GM12872 (cell line): ENCODE measurements around the gene OOSP4B.

Source experiments
- TF ChIP-seq, protein P1 (sequence below): IDR thresholded peaks from 3 replicates; pipeline ENCODE4 v1.5.1; 2011; ENCODE audit warnings: low read depth, mild to moderate bottlenecking, low read length, moderate library complexity; ENCODE audit not compliant: insufficient read depth

The OOSP4B gene

DNA sequence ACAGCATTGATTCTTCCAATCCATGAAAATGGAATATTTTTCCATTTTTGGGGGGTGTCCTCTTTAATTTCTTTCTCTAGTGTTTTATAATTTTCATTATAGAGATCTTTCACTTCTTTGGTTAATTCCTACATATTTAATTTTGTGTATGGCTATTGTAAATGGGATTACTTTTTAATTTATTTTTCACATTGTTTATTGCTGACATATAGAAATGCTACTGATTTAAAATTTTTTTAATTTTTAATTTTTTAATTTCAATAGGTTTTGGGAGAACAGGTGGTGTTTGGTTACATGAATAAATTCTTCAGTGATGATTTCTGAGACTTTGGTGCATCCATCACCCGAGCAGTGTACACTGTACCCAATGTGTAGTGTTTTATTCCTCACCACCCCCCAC lies 26.6 kb upstream of the OOSP4B start:
- TF ChIP-seq, protein P1, sequence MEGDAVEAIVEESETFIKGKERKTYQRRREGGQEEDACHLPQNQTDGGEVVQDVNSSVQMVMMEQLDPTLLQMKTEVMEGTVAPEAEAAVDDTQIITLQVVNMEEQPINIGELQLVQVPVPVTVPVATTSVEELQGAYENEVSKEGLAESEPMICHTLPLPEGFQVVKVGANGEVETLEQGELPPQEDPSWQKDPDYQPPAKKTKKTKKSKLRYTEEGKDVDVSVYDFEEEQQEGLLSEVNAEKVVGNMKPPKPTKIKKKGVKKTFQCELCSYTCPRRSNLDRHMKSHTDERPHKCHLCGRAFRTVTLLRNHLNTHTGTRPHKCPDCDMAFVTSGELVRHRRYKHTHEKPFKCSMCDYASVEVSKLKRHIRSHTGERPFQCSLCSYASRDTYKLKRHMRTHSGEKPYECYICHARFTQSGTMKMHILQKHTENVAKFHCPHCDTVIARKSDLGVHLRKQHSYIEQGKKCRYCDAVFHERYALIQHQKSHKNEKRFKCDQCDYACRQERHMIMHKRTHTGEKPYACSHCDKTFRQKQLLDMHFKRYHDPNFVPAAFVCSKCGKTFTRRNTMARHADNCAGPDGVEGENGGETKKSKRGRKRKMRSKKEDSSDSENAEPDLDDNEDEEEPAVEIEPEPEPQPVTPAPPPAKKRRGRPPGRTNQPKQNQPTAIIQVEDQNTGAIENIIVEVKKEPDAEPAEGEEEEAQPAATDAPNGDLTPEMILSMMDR: no peak

DNA sequence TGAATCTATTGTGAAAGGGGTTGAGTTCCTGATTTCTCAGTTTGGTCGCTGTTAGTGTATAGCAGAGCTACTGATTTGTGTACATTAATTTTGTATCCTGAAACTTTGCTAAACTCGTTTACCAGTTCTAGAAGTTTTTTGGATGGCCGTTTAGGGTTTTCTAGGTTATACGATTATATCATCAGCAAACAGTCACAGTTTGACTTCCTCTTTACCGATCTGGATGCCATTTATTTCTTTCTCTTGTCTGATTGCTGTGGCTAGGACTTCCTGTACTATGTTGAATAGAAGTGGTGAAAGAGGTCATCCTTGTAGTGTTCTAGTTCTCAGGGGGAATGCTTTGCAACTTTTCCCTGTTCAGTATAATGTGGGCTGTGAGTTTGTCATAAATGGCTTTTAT lies 24.6 kb upstream of the OOSP4B start:
- TF ChIP-seq, protein P1: no peak

DNA sequence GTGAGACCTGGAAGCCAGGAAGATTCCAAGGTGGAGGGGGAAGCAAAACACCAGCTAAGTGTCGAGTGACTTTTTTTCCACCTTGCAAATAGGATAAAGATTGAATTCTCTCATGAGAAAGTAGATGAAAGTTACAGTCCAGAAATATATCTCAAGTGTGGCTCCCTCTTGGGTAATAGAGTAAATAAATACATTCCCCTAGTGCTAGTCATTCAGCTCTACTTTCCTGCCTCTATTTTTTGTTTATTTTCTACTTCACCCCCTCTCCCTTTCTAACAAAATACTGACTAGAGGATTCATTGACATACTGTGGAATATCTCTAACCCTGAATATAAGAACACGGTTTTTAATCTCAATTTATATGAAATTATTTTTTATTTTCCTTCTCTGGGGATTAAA lies 19.2 kb upstream of the OOSP4B start:
- TF ChIP-seq, protein P1: no peak

DNA sequence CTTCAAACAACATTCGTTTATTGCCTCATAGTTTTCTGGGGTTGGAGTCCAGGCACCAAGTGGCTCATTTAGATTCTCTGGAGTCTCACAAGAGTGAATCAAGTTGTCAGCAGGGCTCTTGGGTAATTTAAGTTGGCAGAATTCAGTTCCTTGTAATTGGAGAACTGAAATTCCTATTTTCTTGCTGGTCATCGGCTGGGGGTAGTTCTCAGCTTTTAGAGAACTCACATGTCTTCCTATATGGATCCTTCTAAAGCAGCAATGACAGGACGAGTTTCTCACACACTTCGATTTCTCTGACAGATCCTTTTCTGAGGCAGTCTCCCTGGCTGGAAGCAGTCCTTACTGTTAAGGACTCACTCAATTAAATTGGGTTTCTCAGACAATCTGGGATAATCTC lies 17.3 kb upstream of the OOSP4B start:
- TF ChIP-seq, protein P1: no peak

DNA sequence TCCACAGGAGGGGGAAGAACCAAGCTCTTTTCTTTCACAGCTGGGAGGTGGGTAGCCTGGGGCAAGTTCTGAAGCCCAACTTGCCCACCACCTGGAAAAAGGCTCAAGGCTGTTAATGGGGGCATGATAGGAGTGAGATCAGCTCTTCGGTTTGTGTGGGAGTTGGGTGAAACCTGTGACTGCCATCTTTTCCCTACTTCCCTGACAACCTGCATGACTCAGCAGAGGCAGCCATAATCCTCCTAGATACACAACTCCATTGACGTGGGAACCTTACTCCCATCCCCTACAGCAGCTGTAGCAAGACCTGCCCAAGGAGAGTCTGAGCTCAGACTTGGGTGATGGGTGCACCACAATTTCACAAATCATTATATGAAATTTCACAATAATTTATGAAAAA lies 13.3 kb upstream of the OOSP4B start:
- TF ChIP-seq, protein P1: no peak

DNA sequence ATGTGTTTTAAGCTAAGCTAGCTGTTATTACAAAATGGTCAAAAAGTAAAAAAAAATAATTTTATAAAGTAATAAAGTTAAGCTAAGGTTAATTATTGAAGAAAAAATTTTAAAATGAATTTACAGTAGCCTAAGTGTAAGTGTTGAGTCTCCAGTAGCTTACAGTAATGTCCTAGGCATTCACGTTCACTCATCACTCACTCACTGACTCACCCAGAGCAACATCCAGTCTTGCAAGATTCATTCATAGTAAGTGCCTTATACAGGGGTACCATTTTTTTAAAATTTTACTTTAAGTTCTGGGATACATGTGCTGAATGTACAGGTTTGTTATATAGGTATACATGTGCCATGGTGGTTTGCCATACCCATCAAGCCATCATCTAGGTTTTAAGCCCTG lies 11.6 kb upstream of the OOSP4B start:
- TF ChIP-seq, protein P1: no peak

DNA sequence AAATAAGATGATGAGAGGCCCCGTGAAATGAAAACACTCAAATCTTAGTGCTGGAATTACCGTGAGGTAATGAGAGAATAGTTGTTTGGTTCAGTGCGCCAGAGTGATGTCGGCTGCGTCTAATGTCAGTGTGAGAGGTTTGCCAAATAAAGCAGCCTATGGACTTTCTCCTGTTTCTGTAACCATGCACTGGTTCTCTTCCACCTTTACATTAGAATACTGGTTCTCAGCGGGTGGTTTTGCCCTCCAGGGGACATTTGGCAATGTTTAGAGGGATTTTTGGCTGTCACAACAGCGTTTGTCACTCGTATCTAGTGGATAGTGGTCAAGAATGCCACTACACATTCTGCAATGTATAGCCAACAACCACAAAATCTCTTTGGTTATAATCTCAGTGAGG lies 1.1 kb downstream of the OOSP4B start:
- TF ChIP-seq, protein P1: no peak
